Lung (tissue), 12 donors: ENCODE results near the gene CYBC1. TPM values are rescaled to one million over a fixed set of nuclear protein-coding genes. Genes with fewer than 3 reads are reported as not detected.
A peak's percentile ranks its signal among the peaks of the same experiment; 100 is the strongest.

ENCODE experiments used
- ATAC-seq: fragments of 200-7000 bp; cut with Tn5 transposase; one replicate; pipeline ENCODE4 v1.9.1; 2020; ENCODE audit warnings: moderate number of reproducible peaks; ENCODE audit not compliant: insufficient read depth, low FRiP score
- DNase-seq, 3 donors: peaks; one replicate each; pipeline ENCODE4 v3.0.0-alpha.2; 2013 to 2017
- H3K27ac ChIP-seq, 2 donors: one replicate each; pipeline ENCODE4 v1.5.1; 2013; ENCODE audit warnings: mild to moderate bottlenecking in 2 of 2, moderate library complexity in 2 of 2, control low read depth in 1 of 2, inconsistent platforms in 1 of 2, low read depth in 1 of 2, low read length in 1 of 2
- H3K27me3 ChIP-seq, 3 donors: one replicate each; pipeline ENCODE4 v1.5.1; 2013; ENCODE audit warnings: low read length in 2 of 3; ENCODE audit not compliant: control insufficient read depth in 3 of 3, insufficient read depth in 3 of 3
- H3K36me3 ChIP-seq, 4 donors: one replicate each; pipeline ENCODE4 v1.5.1; 2013; ENCODE audit warnings: low read length in 4 of 4, mild to moderate bottlenecking in 1 of 4, moderate library complexity in 1 of 4; ENCODE audit not compliant: control insufficient read depth in 4 of 4, insufficient read depth in 4 of 4
- H3K4me1 ChIP-seq, 5 donors: one replicate each; pipeline ENCODE4 v1.5.1; 2013; ENCODE audit warnings: low read length in 5 of 5, mild to moderate bottlenecking in 2 of 5, moderate library complexity in 1 of 5; ENCODE audit not compliant: control insufficient read depth in 5 of 5, insufficient read depth in 5 of 5
- H3K4me3 ChIP-seq: one replicate; pipeline ENCODE4 v1.5.1; 2013; ENCODE audit warnings: mild to moderate bottlenecking, control low read depth, moderate library complexity
- H3K9ac ChIP-seq, 2 donors: one replicate each; pipeline ENCODE4 v1.5.1; 2013; ENCODE audit warnings: low read length in 2 of 2, control low read depth in 1 of 2; ENCODE audit not compliant: insufficient read depth in 1 of 2
- H3K9me3 ChIP-seq, 4 donors: one replicate each; pipeline ENCODE4 v1.5.1; 2013; ENCODE audit warnings: low read length in 3 of 4, mild to moderate bottlenecking in 1 of 4, moderate library complexity in 1 of 4; ENCODE audit not compliant: control insufficient read depth in 4 of 4, insufficient read depth in 3 of 4
- WGBS, 2 donors: extraction: QIAGEN DNeasy Blood & Tissue Kit; methylation state at CpG; one replicate each; pipeline ENCODE4 v1.1.7; 2013; 5-methylcytosine and 5-hydroxymethylcytosine counted together
- polyA plus RNA-seq, 2 donors: library from polyadenylated mRNA; stranded (reverse); fragments of 200-250 nt; gene quantifications; one replicate each; pipeline ENCODE4 v1.2.1, GENCODE V29; 2013
- total RNA-seq, 2 donors: library from RNA; depleted of rRNA in 1 of 2; stranded (reverse); fragments of >200 nt in 1 of 2; gene quantifications; one replicate each; pipeline ENCODE4 v1.2.1, GENCODE V29; 2014 to 2021
- TF ChIP-seq, protein P1 (sequence below): IDR thresholded peaks from 2 replicates; pipeline ENCODE4 v1.5.1; 2012; ENCODE audit warnings: mild to moderate bottlenecking; ENCODE audit errors: control extremely low read depth, extremely low read depth
- donor health status: control.
- donor health status: control.
- donor health status: Bipolar disorder and iron deficiency.
- donor health status: healthy.
- donor health status: DM: yes; HTN: yes; CAD: no.

The CYBC1 gene
- total and polyA plus RNA-seq, 4 donors: 37.4 to 144 (median 92.0) TPM

DNA sequence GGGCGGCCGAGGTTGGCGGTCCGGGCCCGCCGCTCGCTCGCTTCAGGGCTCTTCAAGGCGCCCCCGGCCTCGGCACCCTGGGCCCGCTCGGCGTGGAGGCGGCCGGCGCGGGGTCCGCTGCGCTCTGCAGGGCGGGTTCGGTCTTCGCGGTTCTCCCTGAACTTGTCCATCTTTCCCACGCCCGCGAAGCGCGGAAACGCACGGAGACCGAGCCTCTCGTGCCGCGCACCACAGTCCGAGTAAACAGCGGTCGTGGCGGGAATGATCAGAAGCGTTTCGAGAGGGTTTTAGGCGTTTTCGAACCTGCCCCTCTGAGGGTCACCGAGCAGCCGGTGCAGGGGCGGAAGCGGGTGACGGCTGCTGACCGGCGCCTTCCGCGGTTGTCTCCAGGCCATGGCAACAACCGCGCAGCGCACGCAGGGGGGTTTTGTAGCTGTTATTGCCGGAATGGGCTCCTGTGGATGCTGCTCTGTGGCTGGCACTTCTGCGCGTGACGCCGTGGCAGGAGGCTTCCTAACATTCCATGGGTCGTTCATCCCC, 8.4 kb upstream of the CYBC1 start:
- H3K9me3 ChIP-seq: no peaks in the 10 kb centered on the region
- H3K27me3 ChIP-seq: no peaks in the 10 kb centered on the region
- H3K9ac ChIP-seq: peak overlapping the region in 1 of 2 donors; percentile 46
- ATAC-seq (no peak), DNase-seq (peak; percentile 29 to 53 (median 32))
- H3K36me3 ChIP-seq: peaks cover 0 to 18% (median 16%) of the 10 kb centered on the region in 4 donors
- 0 to 1% methylated on average over 45 to 62 of the region's 62 CpGs for WGBS, 2 donors
- peak overlapping the region; percentile 68 for H3K4me3 ChIP-seq
- peak overlapping the region; percentile 86 to 90 for H3K27ac ChIP-seq
- TF ChIP-seq, protein P1, sequence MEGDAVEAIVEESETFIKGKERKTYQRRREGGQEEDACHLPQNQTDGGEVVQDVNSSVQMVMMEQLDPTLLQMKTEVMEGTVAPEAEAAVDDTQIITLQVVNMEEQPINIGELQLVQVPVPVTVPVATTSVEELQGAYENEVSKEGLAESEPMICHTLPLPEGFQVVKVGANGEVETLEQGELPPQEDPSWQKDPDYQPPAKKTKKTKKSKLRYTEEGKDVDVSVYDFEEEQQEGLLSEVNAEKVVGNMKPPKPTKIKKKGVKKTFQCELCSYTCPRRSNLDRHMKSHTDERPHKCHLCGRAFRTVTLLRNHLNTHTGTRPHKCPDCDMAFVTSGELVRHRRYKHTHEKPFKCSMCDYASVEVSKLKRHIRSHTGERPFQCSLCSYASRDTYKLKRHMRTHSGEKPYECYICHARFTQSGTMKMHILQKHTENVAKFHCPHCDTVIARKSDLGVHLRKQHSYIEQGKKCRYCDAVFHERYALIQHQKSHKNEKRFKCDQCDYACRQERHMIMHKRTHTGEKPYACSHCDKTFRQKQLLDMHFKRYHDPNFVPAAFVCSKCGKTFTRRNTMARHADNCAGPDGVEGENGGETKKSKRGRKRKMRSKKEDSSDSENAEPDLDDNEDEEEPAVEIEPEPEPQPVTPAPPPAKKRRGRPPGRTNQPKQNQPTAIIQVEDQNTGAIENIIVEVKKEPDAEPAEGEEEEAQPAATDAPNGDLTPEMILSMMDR: no peak
- H3K4me1 ChIP-seq: peaks cover 0 to 13% (median 7%) of the 10 kb centered on the region in 5 donors

GRCh38 chr17:82458179-82458884, 7.8 kb upstream of the CYBC1 start, which contains the start of gene NARF:
TSS of gene NARF (plus strand) at chr17:82458741. CDS start at chr17:82458804, 63 bp downstream.
- H3K27me3 ChIP-seq: no peaks in the 10 kb centered on the region
- peaks cover 0 to 13% (median 7%) of the 10 kb centered on the region in 5 donors for H3K4me1 ChIP-seq
- H3K9ac ChIP-seq: peak within 1 kb of the TSS; percentile 78 to 79
- WGBS, 2 donors: 0% methylated on average over 68 to 85 of the region's 85 CpGs
- ATAC-seq: peak; percentile 97
- H3K36me3 ChIP-seq: peaks cover 0 to 18% (median 13%) of the 10 kb centered on the region in 4 donors
- peak; percentile 99 for DNase-seq
- H3K27ac ChIP-seq: peak within 1 kb of the TSS; percentile 99 to 100
- no peaks in the 10 kb centered on the region for H3K9me3 ChIP-seq
- peak within 1 kb of the TSS; percentile 68 for H3K4me3 ChIP-seq
- TF ChIP-seq, protein P1: no peak

DNA sequence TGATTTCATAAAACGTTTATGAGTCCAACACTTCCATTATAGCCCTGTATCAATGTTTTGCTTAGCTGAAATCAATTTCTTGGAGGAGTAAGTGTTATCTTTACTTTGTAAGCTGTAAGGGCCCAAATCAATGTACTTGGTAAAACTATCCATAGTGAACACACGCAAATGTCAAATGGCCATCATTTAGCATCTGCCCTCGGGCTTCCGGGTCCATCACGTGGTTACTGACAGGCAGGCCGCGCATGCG, 7.3 kb upstream of the CYBC1 start:
- ATAC-seq: no peak
- Histone ChIP-seq H3K4me3 (peak overlapping the region; percentile 62), H3K9ac (peak overlapping the region; percentile 78 to 79), H3K27me3 (no peaks in the 10 kb centered on the region), H3K4me1 (peaks cover 0 to 13% (median 7%) of the 10 kb centered on the region in 5 donors), H3K36me3 (peaks cover 0 to 16% (median 11%) of the 10 kb centered on the region in 4 donors), H3K9me3 (no peaks in the 10 kb centered on the region), H3K27ac (peak overlapping the region; percentile 99 to 100)
- 0 to 1% methylated on average over 8 of the region's 8 CpGs for WGBS, 2 donors
- DNase-seq: no peak
- TF ChIP-seq, protein P1: no peak
